ENCODE results near the gene BCAS4.

DNA sequence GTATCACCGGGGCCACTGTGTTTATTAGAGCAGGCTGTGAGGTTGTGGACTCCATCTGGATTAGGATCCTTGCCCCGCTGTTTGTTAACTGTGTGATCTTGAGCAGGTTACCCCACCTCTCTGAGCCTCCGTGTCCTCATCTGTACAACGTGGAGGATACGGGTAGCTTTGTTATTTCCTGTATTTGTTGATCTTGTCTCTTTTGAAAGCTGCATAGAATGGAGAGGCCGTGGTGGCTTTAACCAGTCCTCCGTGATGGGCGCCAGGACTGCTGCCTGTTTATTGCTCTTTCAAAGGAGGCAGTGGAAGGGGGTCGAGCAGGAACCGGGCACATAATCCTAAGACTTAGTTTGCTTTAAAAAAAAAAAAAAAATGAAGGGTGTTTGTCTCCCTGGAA is 22.9 kb downstream of the BCAS4 start:
- TF ChIP-seq, protein P1, sequence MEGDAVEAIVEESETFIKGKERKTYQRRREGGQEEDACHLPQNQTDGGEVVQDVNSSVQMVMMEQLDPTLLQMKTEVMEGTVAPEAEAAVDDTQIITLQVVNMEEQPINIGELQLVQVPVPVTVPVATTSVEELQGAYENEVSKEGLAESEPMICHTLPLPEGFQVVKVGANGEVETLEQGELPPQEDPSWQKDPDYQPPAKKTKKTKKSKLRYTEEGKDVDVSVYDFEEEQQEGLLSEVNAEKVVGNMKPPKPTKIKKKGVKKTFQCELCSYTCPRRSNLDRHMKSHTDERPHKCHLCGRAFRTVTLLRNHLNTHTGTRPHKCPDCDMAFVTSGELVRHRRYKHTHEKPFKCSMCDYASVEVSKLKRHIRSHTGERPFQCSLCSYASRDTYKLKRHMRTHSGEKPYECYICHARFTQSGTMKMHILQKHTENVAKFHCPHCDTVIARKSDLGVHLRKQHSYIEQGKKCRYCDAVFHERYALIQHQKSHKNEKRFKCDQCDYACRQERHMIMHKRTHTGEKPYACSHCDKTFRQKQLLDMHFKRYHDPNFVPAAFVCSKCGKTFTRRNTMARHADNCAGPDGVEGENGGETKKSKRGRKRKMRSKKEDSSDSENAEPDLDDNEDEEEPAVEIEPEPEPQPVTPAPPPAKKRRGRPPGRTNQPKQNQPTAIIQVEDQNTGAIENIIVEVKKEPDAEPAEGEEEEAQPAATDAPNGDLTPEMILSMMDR (IDR thresholded peaks at IDR 0.05) = no peak
- TF ChIP-seq EP300 (IDR thresholded peaks at IDR 0.05) (no peak), POLR2A (IDR thresholded peaks at IDR 0.05) (no peak)

Measured in tibial nerve (tissue), 4 donors.